Measurements from ENCODE around the gene PRDM10.

DNA sequence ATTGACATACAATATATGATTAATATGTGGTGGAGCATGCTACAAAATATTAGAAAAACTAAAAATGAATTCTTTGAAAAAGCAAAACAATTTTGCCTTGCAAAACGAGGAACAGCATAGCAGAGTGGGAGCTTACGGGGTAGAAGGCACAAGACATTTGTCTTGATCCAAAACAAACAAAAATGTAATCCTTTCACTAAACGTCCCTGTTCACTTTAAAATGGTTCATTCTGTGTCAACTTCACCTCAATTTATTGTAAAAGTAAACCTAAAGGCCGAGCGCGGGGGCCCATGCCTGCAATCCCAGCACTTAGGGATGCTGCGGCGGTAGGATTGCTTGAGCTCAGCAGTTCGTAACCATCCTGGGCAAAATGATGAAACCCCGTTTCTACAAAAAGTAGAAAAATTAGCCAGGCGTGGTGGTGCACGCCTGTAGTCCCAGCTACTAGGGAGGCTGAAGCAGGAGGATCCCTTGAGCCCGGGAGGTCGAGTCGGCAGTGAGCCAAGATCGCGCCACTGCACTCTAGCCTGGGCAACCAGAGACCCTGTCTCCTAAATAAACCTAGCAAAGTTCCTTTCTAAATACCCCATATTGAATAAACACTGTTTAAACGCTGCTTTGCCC is 2.0 kb downstream of the PRDM10 start:
- TF ChIP-seq, protein P1, sequence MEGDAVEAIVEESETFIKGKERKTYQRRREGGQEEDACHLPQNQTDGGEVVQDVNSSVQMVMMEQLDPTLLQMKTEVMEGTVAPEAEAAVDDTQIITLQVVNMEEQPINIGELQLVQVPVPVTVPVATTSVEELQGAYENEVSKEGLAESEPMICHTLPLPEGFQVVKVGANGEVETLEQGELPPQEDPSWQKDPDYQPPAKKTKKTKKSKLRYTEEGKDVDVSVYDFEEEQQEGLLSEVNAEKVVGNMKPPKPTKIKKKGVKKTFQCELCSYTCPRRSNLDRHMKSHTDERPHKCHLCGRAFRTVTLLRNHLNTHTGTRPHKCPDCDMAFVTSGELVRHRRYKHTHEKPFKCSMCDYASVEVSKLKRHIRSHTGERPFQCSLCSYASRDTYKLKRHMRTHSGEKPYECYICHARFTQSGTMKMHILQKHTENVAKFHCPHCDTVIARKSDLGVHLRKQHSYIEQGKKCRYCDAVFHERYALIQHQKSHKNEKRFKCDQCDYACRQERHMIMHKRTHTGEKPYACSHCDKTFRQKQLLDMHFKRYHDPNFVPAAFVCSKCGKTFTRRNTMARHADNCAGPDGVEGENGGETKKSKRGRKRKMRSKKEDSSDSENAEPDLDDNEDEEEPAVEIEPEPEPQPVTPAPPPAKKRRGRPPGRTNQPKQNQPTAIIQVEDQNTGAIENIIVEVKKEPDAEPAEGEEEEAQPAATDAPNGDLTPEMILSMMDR (conservative IDR thresholded peaks at IDR 0.05 in 1 of 2, IDR thresholded peaks at IDR 0.05 in 1 of 2; ENCODE audit: extremely low read depth in 1 of 2, insufficient read depth in 1 of 2, low read depth in 1 of 2, low read length in 2 of 2): no peak
- TF ChIP-seq EZH2 (IDR thresholded peaks at IDR 0.05; ENCODE audit: borderline replicate concordance, low read length): no peak

Measured in mammary epithelial cell (primary cell).